GM19468 (cell line): ENCODE results near the gene SLAIN1.
"Not testable (repeated sequence)": the region's sequence is repeated elsewhere in the genome, so short reads cannot be mapped to it uniquely, and the experiment has no call there.

Experiments
- ATAC-seq: cut with Tn5 transposase; IDR thresholded peaks from one replicate; pipeline ENCODE4 v1.9.1; 2021; ENCODE audit warnings: mild to moderate bottlenecking, moderate library complexity, moderate number of reproducible peaks; ENCODE audit not compliant: unreplicated experiment; ENCODE audit errors: extremely low read depth

Gene SLAIN1

GRCh38 chr13:77697217-77698103 is at the start of gene SLAIN1:
TSS of gene SLAIN1 (plus strand) at chr13:77697687. CDS start at chr13:77697914, 227 bp downstream.
- peak; percentile 52 for ATAC-seq

GRCh38 chr13:77650409-77650808 is 47.1 kb upstream of the SLAIN1 start:
- no peak for ATAC-seq

- ATAC-seq, result no peak
Observed at GRCh38 chr13:77653301-77653700, 44.2 kb upstream of the SLAIN1 start.

GRCh38 chr13:77660016-77660415 is 37.5 kb upstream of the SLAIN1 start:
- ATAC-seq, result not testable (repeated sequence)

- ATAC-seq, result no peak
Observed at GRCh38 chr13:77660841-77661250, 36.6 kb upstream of the SLAIN1 start.

GRCh38 chr13:77662301-77662700 is 35.2 kb upstream of the SLAIN1 start:
- ATAC-seq, result not testable (repeated sequence)

GRCh38 chr13:77662831-77663230 is 34.7 kb upstream of the SLAIN1 start:
- not testable (repeated sequence) for ATAC-seq

GRCh38 chr13:77674852-77675251 is 22.6 kb upstream of the SLAIN1 start:
- ATAC-seq, result no peak

- ATAC-seq, result no peak
Observed at GRCh38 chr13:77678691-77679235, 18.7 kb upstream of the SLAIN1 start.

- no peak for ATAC-seq
Observed at GRCh38 chr13:77687799-77688198, 9.7 kb upstream of the SLAIN1 start.

GRCh38 chr13:77691871-77692270 is 5.6 kb upstream of the SLAIN1 start:
- no peak for ATAC-seq

- no peak for ATAC-seq
Observed at GRCh38 chr13:77692746-77693448, 4.6 kb upstream of the SLAIN1 start.

GRCh38 chr13:77693449-77693940 is 4.0 kb upstream of the SLAIN1 start:
- no peak for ATAC-seq

- no peak for ATAC-seq
Observed at GRCh38 chr13:77696006-77696878, 1.2 kb upstream of the SLAIN1 start.

- no peak for ATAC-seq
Observed at GRCh38 chr13:77696879-77697216, 639 bp upstream of the SLAIN1 start.

- ATAC-seq, result peak; percentile 6
Observed at GRCh38 chr13:77698201-77699058, 943 bp downstream of the SLAIN1 start.

GRCh38 chr13:77699059-77699680 is 1.7 kb downstream of the SLAIN1 start:
- ATAC-seq, result no peak

- no peak for ATAC-seq
Observed at GRCh38 chr13:77701305-77701704, 3.8 kb downstream of the SLAIN1 start.

- ATAC-seq, result no peak
Observed at GRCh38 chr13:77702366-77702765, 4.9 kb downstream of the SLAIN1 start.
